Sigmoid colon (tissue), 7 donors: ENCODE data around the gene CHI3L1. TPM values are rescaled to one million over a fixed set of nuclear protein-coding genes. Genes with fewer than 3 reads are reported as not detected.

ENCODE experiments used
- DNase-seq: peaks from one replicate; pipeline ENCODE4 v3.0.0-alpha.2; 2019
- H3K27ac ChIP-seq, 4 donors: fragments of 200-600 bp; sonication (generic); one replicate each; pipeline ENCODE4 v1.5.1; 2016 to 2019; ENCODE audit warnings: mild to moderate bottlenecking in 1 of 4
- H3K27me3 ChIP-seq, 3 donors: fragments of 200-600 bp; sonication (generic); one replicate each; pipeline ENCODE4 v1.5.1; 2019; ENCODE audit warnings: mild to moderate bottlenecking in 1 of 3
- H3K36me3 ChIP-seq, 4 donors: fragments of 200-600 bp; sonication (generic); one replicate each; pipeline ENCODE4 v1.5.1; 2016 to 2019
- H3K4me1 ChIP-seq, 4 donors: fragments of 200-600 bp; sonication (generic); one replicate each; pipeline ENCODE4 v1.5.1; 2017 to 2019
- H3K4me3 ChIP-seq, 4 donors: fragments of 200-600 bp; sonication (generic); one replicate each; pipeline ENCODE4 v1.5.1; 2017 to 2019; ENCODE audit warnings: mild to moderate bottlenecking in 2 of 4, moderate library complexity in 1 of 4
- H3K9me3 ChIP-seq, 4 donors: fragments of 200-600 bp in 3 of 4; sonication (generic) in 3 of 4; one replicate each; pipeline versions ENCODE4 v1.5.1 to v1.6.1; 2013 to 2019
- EP300 ChIP-seq, 4 donors: sonication (generic); formaldehyde crosslinking; IDR thresholded peaks; one replicate each; pipeline ENCODE4 v1.6.1; 2017; ENCODE audit warnings: antibody characterized with exemption in 4 of 4
- POLR2A ChIP-seq, 2 donors: fragments of 450-650 bp; IDR thresholded peaks; one replicate each; pipeline ENCODE4 v1.6.1; 2016; ENCODE audit warnings: antibody characterized with exemption in 2 of 2, mild to moderate bottlenecking in 2 of 2, moderate library complexity in 2 of 2
- POLR2AphosphoS5 ChIP-seq, 4 donors: sonication (generic); formaldehyde crosslinking; IDR thresholded peaks; one replicate each; pipeline ENCODE4 v1.6.1; 2017; ENCODE audit warnings: antibody characterized with exemption in 4 of 4
- WGBS, 2 donors: extraction: QIAGEN DNeasy Blood & Tissue Kit; methylation state at CpG; one replicate each; pipeline ENCODE4 v1.1.7; 2013; 5-methylcytosine and 5-hydroxymethylcytosine counted together
- intact Hi-C: fragments of 100-400 bp; cut with DNase I; formaldehyde crosslinking; loops from one replicate; pipeline ENCODE4 v1.15.1; 2023
- polyA plus RNA-seq, 3 donors: library from polyadenylated mRNA; stranded (reverse); fragments of 200-250 nt; gene quantifications; one replicate each; pipeline ENCODE4 v1.2.3, GENCODE V29; 2013
- total RNA-seq, 4 donors: library from RNA; depleted of rRNA; stranded (reverse); fragments of >200 nt; gene quantifications; one replicate each; pipeline ENCODE4 v1.1.0, GENCODE V29; 2016
- TF ChIP-seq, protein P1 (sequence below), 4 experiments: fragments of 450-650 bp in 3 of 4; fragments of 200-600 bp in 1 of 4; IDR thresholded peaks; one replicate each; pipeline ENCODE4 v1.5.1; 2016 to 2019; ENCODE audit warnings: antibody characterized with exemption in 4 of 4, mild to moderate bottlenecking in 3 of 4, moderate library complexity in 2 of 4
- donor health status: healthy with polysubstance abuse.
- donor health status: Bipolar disorder and iron deficiency.
- donor health status: healthy.

Gene CHI3L1
- total and polyA plus RNA-seq, 7 donors: 1.2 to 28.8 (median 3.7) TPM; not detected in 1

DNA sequence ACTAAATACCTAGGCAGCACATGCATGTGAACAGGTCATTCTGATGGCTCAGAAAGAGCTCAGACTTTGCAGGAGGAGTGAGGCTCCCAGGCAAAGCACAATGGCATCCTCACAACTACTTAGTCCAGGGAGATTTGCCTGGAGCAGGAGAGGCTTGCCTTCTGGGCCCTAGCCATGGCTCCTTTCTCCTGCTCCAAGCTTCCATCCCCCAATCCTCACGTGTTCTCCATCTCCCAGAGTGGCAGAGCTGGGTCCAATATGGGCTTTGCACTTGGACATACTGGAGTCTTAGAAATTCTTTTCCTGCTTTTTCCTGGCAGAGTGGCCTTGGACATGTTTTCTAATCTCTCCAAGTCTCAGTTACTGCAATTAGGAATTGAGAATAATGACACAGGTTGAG lies 26.7 kb downstream of the CHI3L1 start:
- no peaks in the 10 kb centered on the region for H3K4me1 ChIP-seq
- TF ChIP-seq EP300 (IDR thresholded peaks at IDR 0.05): no peak
- H3K9me3 ChIP-seq: peaks cover 0 to 4% (median 0%) of the 10 kb centered on the region in 4 donors
- DNase-seq: no peak
- intact Hi-C loops: no loop called here
- 77 to 81% methylated on average over 1 of the region's 1 CpG for WGBS, 2 donors
- no peaks in the 10 kb centered on the region for H3K27me3 ChIP-seq
- no peak overlapping the region for H3K27ac ChIP-seq
- no peaks in the 10 kb centered on the region for H3K36me3 ChIP-seq
- H3K4me3 ChIP-seq: no peak overlapping the region

DNA sequence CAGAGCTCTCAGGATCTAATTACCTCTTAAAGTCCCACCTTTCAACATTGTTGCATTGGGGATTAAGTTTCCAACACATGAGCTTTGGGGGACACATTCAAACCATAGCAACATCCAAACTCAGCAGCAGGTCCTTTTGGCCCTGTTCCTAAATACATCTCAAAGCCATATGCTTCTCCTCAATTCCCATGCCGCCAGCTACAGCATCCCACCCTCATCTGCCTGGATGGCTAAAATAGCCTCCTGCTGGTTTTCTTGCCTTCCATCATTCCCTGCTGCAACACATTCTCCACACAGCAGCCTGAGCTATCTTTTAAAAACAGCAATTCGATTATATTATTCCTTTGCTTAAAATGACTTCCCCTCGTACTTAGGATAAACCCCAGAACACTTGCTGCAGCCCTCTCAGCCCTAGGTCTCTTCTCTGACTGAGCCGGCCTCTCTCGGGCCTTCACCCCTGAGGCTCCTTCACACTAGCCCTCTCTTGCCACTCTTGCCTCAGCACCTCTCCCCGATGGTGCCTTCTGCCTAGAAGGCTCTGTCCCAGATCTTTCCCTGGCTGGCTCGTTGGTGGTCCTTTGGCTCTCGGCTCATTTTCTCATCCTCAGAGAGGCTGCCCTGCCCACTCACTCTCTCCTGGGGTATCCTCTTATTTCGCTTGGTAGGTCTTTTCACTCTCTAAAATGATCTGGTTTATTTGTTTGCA lies 27.4 kb downstream of the CHI3L1 start:
- Histone ChIP-seq H3K27ac (no peak overlapping the region), H3K27me3 (no peaks in the 10 kb centered on the region), H3K4me3 (no peak overlapping the region), H3K9me3 (peaks cover 0 to 4% (median 0%) of the 10 kb centered on the region in 4 donors), H3K36me3 (no peaks in the 10 kb centered on the region), H3K4me1 (no peaks in the 10 kb centered on the region)
- no peak for DNase-seq
- TF ChIP-seq, protein P1, sequence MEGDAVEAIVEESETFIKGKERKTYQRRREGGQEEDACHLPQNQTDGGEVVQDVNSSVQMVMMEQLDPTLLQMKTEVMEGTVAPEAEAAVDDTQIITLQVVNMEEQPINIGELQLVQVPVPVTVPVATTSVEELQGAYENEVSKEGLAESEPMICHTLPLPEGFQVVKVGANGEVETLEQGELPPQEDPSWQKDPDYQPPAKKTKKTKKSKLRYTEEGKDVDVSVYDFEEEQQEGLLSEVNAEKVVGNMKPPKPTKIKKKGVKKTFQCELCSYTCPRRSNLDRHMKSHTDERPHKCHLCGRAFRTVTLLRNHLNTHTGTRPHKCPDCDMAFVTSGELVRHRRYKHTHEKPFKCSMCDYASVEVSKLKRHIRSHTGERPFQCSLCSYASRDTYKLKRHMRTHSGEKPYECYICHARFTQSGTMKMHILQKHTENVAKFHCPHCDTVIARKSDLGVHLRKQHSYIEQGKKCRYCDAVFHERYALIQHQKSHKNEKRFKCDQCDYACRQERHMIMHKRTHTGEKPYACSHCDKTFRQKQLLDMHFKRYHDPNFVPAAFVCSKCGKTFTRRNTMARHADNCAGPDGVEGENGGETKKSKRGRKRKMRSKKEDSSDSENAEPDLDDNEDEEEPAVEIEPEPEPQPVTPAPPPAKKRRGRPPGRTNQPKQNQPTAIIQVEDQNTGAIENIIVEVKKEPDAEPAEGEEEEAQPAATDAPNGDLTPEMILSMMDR (IDR thresholded peaks at IDR 0.05): no peak
- TF ChIP-seq POLR2A (IDR thresholded peaks at IDR 0.05) (no peak), POLR2AphosphoS5 (IDR thresholded peaks at IDR 0.05) (no peak), EP300 (IDR thresholded peaks at IDR 0.05) (no peak)
- 84 to 90% methylated on average over 9 of the region's 9 CpGs for WGBS, 2 donors
- intact Hi-C loops: no loop called here

- TF ChIP-seq POLR2A (IDR thresholded peaks at IDR 0.05): no peak
- TF ChIP-seq, protein P1 (IDR thresholded peaks at IDR 0.05): no peak
- TF ChIP-seq POLR2AphosphoS5 (IDR thresholded peaks at IDR 0.05): no peak
- TF ChIP-seq EP300 (IDR thresholded peaks at IDR 0.05): no peak
- Histone ChIP-seq H3K4me1 (no peaks in the 10 kb centered on the region), H3K27ac (no peak overlapping the region), H3K36me3 (no peaks in the 10 kb centered on the region), H3K27me3 (no peaks in the 10 kb centered on the region), H3K4me3 (no peak overlapping the region), H3K9me3 (peaks cover 0 to 4% (median 0%) of the 10 kb centered on the region in 4 donors)
- WGBS, 2 donors: 82 to 89% methylated on average over 1 of the region's 1 CpG
- intact Hi-C loops: no loop called here
- no peak for DNase-seq
Observed at GRCh38 chr1:203158423-203158822, 28.1 kb downstream of the CHI3L1 start.

- no peak for DNase-seq
- H3K27me3 ChIP-seq: no peaks in the 10 kb centered on the region
- intact Hi-C loops: no loop called here
- TF ChIP-seq POLR2AphosphoS5 (IDR thresholded peaks at IDR 0.05) (no peak), EP300 (IDR thresholded peaks at IDR 0.05) (no peak)
- H3K36me3 ChIP-seq: no peaks in the 10 kb centered on the region
- no peak overlapping the region for H3K4me3 ChIP-seq
- H3K4me1 ChIP-seq: no peaks in the 10 kb centered on the region
- WGBS, 2 donors: 22 to 60% methylated on average over 1 of the region's 1 CpG
- H3K27ac ChIP-seq: no peak overlapping the region
- peaks cover 0 to 4% (median 0%) of the 10 kb centered on the region in 4 donors for H3K9me3 ChIP-seq
Observed at GRCh38 chr1:203156280-203156679, 30.2 kb downstream of the CHI3L1 start.

DNA sequence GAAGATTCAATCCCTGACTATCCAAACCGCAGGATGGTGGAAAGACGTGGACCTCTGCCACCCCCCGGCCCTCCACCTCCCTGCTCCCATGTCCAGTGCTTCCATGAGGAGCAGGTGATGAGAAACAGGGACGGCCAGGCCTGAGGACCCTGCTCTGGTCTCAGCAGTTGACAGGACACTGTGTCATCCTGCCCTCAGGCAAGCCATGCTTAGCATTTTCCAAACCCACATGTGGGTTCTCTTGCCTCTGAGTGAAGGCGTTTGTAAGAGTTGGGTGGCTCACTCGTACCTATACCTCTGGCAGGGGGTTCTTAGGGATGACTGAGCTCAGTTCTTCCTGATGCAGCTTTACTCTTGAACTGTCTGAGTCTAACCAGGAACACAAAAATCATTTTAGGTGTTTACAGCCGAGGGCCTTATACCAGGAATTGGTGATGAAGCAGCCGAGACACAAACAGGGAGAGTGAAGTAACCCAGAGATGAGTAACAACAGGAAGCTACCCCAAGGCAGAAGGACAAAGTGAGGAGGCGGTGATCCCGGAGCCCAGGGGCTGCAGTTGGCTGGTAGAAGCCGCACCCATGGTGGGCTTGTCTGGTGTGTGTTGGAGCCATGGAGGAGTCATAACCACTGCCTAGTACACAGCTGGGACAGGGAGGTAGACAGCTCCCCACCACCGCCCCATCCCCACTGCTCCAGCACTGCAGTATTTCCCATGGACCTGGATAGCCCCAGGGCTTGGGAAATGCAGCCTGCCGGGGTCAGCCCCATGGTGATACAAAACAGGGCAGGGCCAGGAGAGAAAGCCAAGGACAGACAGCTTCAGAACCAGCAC lies 32.3 kb downstream of the CHI3L1 start:
- no peak overlapping the region for H3K27ac ChIP-seq
- no peak overlapping the region for H3K4me3 ChIP-seq
- no peaks in the 10 kb centered on the region for H3K27me3 ChIP-seq
- 83 to 87% methylated on average over 13 of the region's 13 CpGs for WGBS, 2 donors
- H3K9me3 ChIP-seq: peaks cover 0 to 4% (median 0%) of the 10 kb centered on the region in 4 donors
- TF ChIP-seq POLR2AphosphoS5 (IDR thresholded peaks at IDR 0.05): no peak
- TF ChIP-seq EP300 (IDR thresholded peaks at IDR 0.05): no peak
- TF ChIP-seq, protein P1 (IDR thresholded peaks at IDR 0.05): no peak
- no peak for TF ChIP-seq POLR2A (IDR thresholded peaks at IDR 0.05)
- H3K4me1 ChIP-seq: no peaks in the 10 kb centered on the region
- intact Hi-C loops: no loop called here
- no peak for DNase-seq
- H3K36me3 ChIP-seq: no peaks in the 10 kb centered on the region
